ENCODE results near the gene GNB5. TPM values are rescaled to one million over a fixed set of nuclear protein-coding genes. Genes with fewer than 3 reads are reported as not detected.

Gene GNB5
- total RNA-seq, 1 experiment from 2014 or later: 29.8 TPM

- no peak overlapping the region for H3K27ac ChIP-seq (ENCODE audit: insufficient read length, low read depth, low read length)
- no peaks in the 10 kb centered on the region for H3K27me3 Mint-ChIP-seq (ENCODE audit: low read depth)
- H2BK20ac ChIP-seq (ENCODE audit: low read depth, low read length, poor library complexity, severe bottlenecking): no peak overlapping the region
- H3K27me3 ChIP-seq (ENCODE audit: insufficient read depth, low read length): no peaks in the 10 kb centered on the region
- no peak overlapping the region for H3K56ac ChIP-seq (ENCODE audit: insufficient read length, low read depth, low read length)
- no peak overlapping the region for H2BK120ac ChIP-seq (ENCODE audit: low read depth, low read length, poor library complexity, severe bottlenecking)
- WGBS (ENCODE audit: extremely low coverage, insufficient read length, low lambda C conversion rate): no CpG with 5 or more reads among the region's 5 CpGs
- no peak overlapping the region for H2BK5ac ChIP-seq (ENCODE audit: insufficient read length, low read length)
- TF ChIP-seq CTCF (conservative IDR thresholded peaks at IDR 0.05): no peak
- no peaks in the 10 kb centered on the region for H3K79me2 ChIP-seq (ENCODE audit: insufficient read depth, low read length)
- H3K9ac ChIP-seq (ENCODE audit: extremely low read depth, insufficient read length, low read length): no peak overlapping the region
- H3K4me1 Mint-ChIP-seq: no peaks in the 10 kb centered on the region
- H3K9me3 ChIP-seq (ENCODE audit: control insufficient read depth, low read depth, low read length): no peaks in the 10 kb centered on the region
- no peak overlapping the region for H3K4me2 ChIP-seq (ENCODE audit: insufficient read depth, insufficient read length, low read length)
- H3K23me2 ChIP-seq (ENCODE audit: insufficient read length, low read depth, low read length, poor library complexity, severe bottlenecking): no peaks in the 10 kb centered on the region
- no peak for DNase-seq
- H3K36me3 Mint-ChIP-seq (ENCODE audit: insufficient read depth in 1 of 3, low read depth in 3 of 3): peaks cover 25 to 58% (median 55%) of the 10 kb centered on the region in 3 experiments
- H2BK12ac ChIP-seq (ENCODE audit: insufficient read length, low read depth, low read length): no peak overlapping the region
- H2AFZ ChIP-seq (ENCODE audit: low read length): no peak overlapping the region
- no peaks in the 10 kb centered on the region for H3K4me1 ChIP-seq (ENCODE audit: insufficient read depth, low read length)
- H3K79me1 ChIP-seq (ENCODE audit: insufficient read depth, low read depth, low read length, poor library complexity, severe bottlenecking): no peaks in the 10 kb centered on the region
- H3K18ac ChIP-seq (ENCODE audit: insufficient read length, low read depth, low read length): no peak overlapping the region
- H3T11ph ChIP-seq (ENCODE audit: low read length): no peak overlapping the region
- H3K9me3 Mint-ChIP-seq: peaks cover 4 to 5% of the 10 kb centered on the region in 2 experiments
- H4K20me1 ChIP-seq (ENCODE audit: control insufficient read depth, insufficient read depth, insufficient read length): no peaks in the 10 kb centered on the region
- no peak overlapping the region for H4K8ac ChIP-seq (replicated peaks; ENCODE audit: insufficient read length, low read depth, low read length)
- H2BK15ac ChIP-seq (ENCODE audit: low read depth, low read length): no peak overlapping the region
- no peak overlapping the region for H3K23ac ChIP-seq (ENCODE audit: insufficient read length, low read depth, low read length)
- H4K5ac ChIP-seq (ENCODE audit: insufficient read length, low read depth, low read length): no peak overlapping the region
- H2AK5ac ChIP-seq (ENCODE audit: insufficient read length, low read length): no peak overlapping the region
- H3K27ac Mint-ChIP-seq: no peak overlapping the region
- no peak overlapping the region for H4K91ac ChIP-seq (ENCODE audit: insufficient read length, low read depth, low read length)
- H3K4me3 Mint-ChIP-seq: no peak overlapping the region
- no peak overlapping the region for H3K4ac ChIP-seq (ENCODE audit: low read depth, low read length)
- H3K14ac ChIP-seq (ENCODE audit: insufficient read depth, low read length): no peak overlapping the region
Observed at GRCh38 chr15:52148403-52148802, 42.8 kb downstream of the GNB5 start.

Measured in H9 (cell line).